SU-DHL-6 (cell line): ENCODE results near the gene GAL3ST3.
"Not testable (repeated sequence)": the region's sequence is repeated elsewhere in the genome, so short reads cannot be mapped to it uniquely, and the experiment has no call there.

Experiments
- CTCF ChIP-seq: fragments of 200-600 bp; sonication (generic); IDR thresholded peaks from one replicate; pipeline ENCODE4 v1.5.1; 2017; ENCODE audit warnings: antibody characterized with exemption, mild to moderate bottlenecking, low read length, moderate library complexity; ENCODE audit not compliant: insufficient read depth, poor library complexity, severe bottlenecking
- EZH2phosphoT487 ChIP-seq: fragments of 200-600 bp; sonication (generic), shearing (Covaris generic); conservative IDR thresholded peaks from 2 replicates; pipeline ENCODE4 v1.6.1; 2018; ENCODE audit warnings: mild to moderate bottlenecking, antibody characterized with exemption, low read length, moderate library complexity, mixed read lengths

DNA sequence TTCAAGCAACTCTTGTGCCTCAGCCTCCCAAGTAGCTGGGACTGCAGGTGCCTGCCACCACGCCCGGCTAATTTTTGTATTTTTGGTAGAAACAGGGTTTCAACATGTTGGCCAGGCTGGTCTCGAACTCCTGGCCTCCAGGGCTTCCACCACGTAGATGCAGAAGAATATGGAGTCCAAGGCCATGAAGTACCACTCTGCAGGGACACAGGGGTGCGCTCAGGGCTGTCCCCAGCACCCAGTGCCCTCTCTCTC is 25.8 kb downstream of the GAL3ST3 start:
- TF ChIP-seq CTCF, EZH2phosphoT487: not testable (repeated sequence)
